ENCODE results near the gene KRTAP12-3.
"Not testable (repeated sequence)": the region's sequence is repeated elsewhere in the genome, so short reads cannot be mapped to it uniquely, and the experiment has no call there.

Gene KRTAP12-3

GRCh38 chr21:44695184-44695583 lies 37.5 kb downstream of the KRTAP12-3 start:
- TF ChIP-seq CTCF (IDR thresholded peaks at IDR 0.05; ENCODE audit: insufficient read depth, low read length) (no peak), REST (IDR thresholded peaks at IDR 0.05; ENCODE audit: insufficient replicate concordance, low read depth) (no peak), GABPA (IDR thresholded peaks at IDR 0.05; ENCODE audit: low read depth) (no peak), POLR2AphosphoS5 (IDR thresholded peaks at IDR 0.05; ENCODE audit: low read depth) (no peak), SPI1 (IDR thresholded peaks at IDR 0.05; ENCODE audit: borderline replicate concordance, low read depth) (no peak)

GRCh38 chr21:44695641-44696040 lies 37.9 kb downstream of the KRTAP12-3 start:
- TF ChIP-seq CTCF (IDR thresholded peaks at IDR 0.05; ENCODE audit: insufficient read depth, low read length) (no peak), POLR2AphosphoS5 (IDR thresholded peaks at IDR 0.05; ENCODE audit: low read depth) (no peak), GABPA (IDR thresholded peaks at IDR 0.05; ENCODE audit: low read depth) (no peak), SPI1 (IDR thresholded peaks at IDR 0.05; ENCODE audit: borderline replicate concordance, low read depth) (no peak), REST (IDR thresholded peaks at IDR 0.05; ENCODE audit: insufficient replicate concordance, low read depth) (no peak)
- Histone ChIP-seq H3K27ac (replicated peaks) (no peak overlapping the region), H3K4me3 (replicated peaks; ENCODE audit: insufficient read depth, low read length) (no peak overlapping the region), H3K27me3 (ENCODE audit: insufficient read depth, poor library complexity, severe bottlenecking) (peaks cover 20% of the 10 kb centered on the region)
- DNase-seq (ENCODE audit: low read depth in 1 of 2, low spot score in 1 of 2): no peak

More at GRCh38 chr21:44695184-44695583, 37.5 kb downstream of the KRTAP12-3 start:
- H3K27me3 ChIP-seq (ENCODE audit: insufficient read depth, poor library complexity, severe bottlenecking): peaks cover 20% of the 10 kb centered on the region
- H3K4me3 ChIP-seq (replicated peaks; ENCODE audit: insufficient read depth, low read length): no peak overlapping the region
- DNase-seq (ENCODE audit: low read depth in 1 of 2, low spot score in 1 of 2): no peak
- no peak overlapping the region for H3K27ac ChIP-seq (replicated peaks)

- H3K4me3 ChIP-seq (replicated peaks; ENCODE audit: insufficient read depth, low read length): no peak overlapping the region
- TF ChIP-seq SPI1 (IDR thresholded peaks at IDR 0.05; ENCODE audit: borderline replicate concordance, low read depth) (no peak), POLR2AphosphoS5 (IDR thresholded peaks at IDR 0.05; ENCODE audit: low read depth) (no peak), CTCF (IDR thresholded peaks at IDR 0.05; ENCODE audit: insufficient read depth, low read length) (no peak), REST (IDR thresholded peaks at IDR 0.05; ENCODE audit: insufficient replicate concordance, low read depth) (no peak), GABPA (IDR thresholded peaks at IDR 0.05; ENCODE audit: low read depth) (no peak)
- H3K27ac ChIP-seq (replicated peaks): no peak overlapping the region
- peaks cover 26% of the 10 kb centered on the region for H3K27me3 ChIP-seq (ENCODE audit: insufficient read depth, poor library complexity, severe bottlenecking)
- DNase-seq (ENCODE audit: low read depth in 1 of 2, low spot score in 1 of 2): no peak
Measured at GRCh38 chr21:44696572-44696971, 38.8 kb downstream of the KRTAP12-3 start.

GRCh38 chr21:44697172-44697810 lies 39.6 kb downstream of the KRTAP12-3 start, which contains the start of gene KRTAP10-12:
TSS of gene KRTAP10-12 (plus strand) at chr21:44697172. CDS start at chr21:44697202, 30 bp downstream.
- not testable (repeated sequence) for H3K4me3 ChIP-seq (replicated peaks; ENCODE audit: insufficient read depth, low read length); H3K27ac ChIP-seq (replicated peaks); DNase-seq (ENCODE audit: low read depth in 1 of 2, low spot score in 1 of 2)
- peaks cover 29% of the 10 kb centered on the region for H3K27me3 ChIP-seq (ENCODE audit: insufficient read depth, poor library complexity, severe bottlenecking)

Data from HL-60 (cell line).